ENCODE results near the gene CLEC4D.
"Not testable (repeated sequence)": the region's sequence is repeated elsewhere in the genome, so short reads cannot be mapped to it uniquely, and the experiment has no call there.

Gene CLEC4D

DNA sequence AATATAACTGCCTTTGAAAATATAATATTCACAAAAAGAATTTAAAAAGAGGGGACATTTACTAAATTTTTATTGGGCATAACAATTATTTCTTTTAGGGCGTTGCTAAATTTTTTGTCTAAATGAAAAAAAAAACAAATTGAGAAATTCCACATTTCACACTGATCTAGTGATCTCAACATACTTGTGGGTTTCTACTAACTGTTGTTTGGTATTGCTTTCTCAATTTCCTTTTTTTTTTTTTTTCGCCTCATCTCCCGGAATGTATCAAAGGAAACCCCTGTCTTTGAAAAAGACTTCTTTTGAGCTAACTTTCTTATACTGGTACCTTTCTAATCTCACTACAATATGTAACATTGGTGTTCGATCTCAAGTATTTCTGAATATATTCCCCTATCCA is at the start of gene CLEC4D:
CLEC4D (plus strand) TSS at position 248 of the 400 bp plus-strand sequence. CDS start 230 bp downstream, outside the sequence.
- no peak for DNase-seq (ENCODE audit: low read depth)

DNA sequence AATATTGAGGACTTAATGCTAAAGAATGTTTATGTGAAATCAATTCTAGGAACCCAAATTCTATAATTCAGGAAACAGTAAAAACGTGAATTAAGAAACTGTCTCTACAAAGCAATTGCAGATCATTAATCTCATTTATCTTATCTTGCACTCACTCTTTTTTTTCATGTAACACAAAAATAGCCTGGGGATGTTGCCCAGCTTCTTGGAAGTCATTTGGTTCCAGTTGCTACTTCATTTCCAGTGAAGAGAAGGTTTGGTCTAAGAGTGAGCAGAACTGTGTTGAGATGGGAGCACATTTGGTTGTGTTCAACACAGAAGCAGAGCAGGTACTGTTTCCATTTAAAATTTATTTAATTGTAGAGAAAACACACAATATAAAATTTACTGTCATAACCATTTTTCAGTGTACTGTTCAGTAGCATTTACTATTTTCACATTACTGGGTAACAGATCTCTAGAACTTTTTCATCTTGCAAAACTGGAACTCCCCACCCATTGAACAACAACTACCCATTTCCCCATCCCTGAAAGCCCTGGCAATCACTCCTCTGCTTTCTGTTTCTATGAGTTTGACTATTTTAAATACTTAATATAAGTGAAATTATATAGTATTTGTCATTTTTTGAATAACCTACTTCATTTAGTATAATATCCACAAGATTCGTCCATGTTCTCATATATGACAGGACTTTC is 47.9 kb upstream of the CLEC4D start:
- no peak for DNase-seq (ENCODE audit: low read depth)

DNA sequence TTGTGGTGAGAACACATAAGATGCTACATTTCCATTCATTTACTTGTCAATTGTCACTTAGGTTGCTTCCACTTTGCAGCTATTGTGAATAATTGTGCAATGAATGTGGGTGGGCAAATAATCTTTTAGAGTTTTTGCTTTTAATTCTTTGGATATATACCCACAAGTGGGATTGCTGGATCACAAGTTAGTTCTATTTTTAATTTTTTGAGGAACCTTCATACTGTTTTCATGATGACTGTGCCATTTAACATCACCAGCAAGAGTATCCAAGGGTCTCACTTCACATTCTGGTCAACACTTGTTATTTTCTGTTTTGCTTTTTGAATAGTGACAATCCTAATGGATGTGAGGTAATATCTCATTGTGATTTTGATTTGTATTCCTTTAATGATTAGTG is 47.1 kb upstream of the CLEC4D start:
- DNase-seq (ENCODE audit: low read depth): no peak

DNA sequence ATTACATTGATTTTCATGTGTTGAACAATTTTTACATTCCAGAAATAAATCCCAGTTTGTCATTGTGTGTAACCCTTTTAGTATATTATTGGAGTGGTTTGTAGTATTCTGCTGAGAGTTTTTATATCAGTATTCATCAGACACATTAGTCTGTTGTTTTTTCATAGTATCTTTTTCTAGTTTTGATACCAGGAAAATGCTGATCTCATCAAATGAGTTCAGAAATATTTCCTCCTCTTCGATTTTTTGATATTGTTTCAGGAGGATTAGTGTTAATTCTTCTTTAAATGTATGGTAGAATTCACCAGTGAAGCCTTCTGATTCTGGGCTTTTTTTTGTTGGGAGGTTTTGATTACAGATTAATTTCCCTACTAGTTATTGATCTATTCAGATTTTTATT is 42.2 kb upstream of the CLEC4D start:
- DNase-seq (ENCODE audit: low read depth): no peak

DNA sequence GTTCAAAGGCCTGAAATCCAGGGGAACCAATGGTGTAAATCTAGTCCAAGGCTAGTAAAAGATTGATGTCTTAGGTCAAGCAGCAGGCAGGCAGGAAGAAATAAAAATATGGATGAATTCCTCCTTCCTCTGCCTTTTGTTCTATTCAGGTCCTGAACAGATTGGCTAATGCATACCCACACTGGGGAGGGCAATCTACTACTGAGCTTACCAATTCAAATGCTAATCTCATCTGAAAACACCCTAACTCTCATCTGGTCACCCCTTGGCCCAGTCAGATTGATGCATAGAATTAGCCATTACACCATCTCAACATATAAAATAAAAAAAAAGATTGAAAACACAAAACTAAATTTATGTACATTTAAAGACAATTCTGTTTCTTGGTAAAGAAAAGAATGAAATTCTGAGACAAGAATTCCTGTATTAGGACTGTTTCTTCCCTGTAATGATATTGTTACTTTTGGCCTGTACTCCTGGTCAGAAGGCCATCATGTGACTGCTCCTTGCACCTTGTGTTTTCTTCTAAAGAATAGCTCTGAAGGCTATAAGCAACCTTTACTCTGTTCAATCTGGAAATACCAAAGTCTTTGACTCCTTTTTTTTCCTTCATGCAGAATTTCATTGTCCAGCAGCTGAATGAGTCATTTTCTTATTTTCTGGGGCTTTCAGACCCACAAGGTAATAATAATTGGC is 37.6 kb upstream of the CLEC4D start:
- no peak for DNase-seq (ENCODE audit: low read depth)

DNA sequence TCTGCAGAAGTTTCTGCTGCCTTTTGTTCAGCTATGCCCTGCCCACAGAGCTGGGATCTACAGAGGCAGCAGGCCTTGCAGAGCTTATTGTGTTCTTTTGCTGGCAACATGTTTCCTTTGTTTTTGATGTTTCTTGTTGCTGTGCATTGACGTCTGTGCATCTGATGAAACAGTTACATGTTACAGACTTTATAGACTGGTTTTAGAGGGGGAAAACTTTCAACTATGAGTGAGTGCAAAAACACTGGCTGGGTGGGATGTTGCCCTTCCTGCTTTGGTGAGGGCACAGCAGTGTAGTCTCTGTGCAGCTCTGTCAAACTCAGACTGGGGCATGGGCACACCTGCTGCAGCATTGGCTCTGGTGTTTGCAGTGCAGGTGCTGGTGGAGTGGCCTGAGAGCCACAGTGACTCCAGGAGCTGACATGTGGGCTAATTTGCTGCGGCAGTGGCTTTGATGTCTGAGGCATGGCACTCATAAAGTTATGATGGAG is 30.7 kb upstream of the CLEC4D start:
- no peak for DNase-seq (ENCODE audit: low read depth)

DNA sequence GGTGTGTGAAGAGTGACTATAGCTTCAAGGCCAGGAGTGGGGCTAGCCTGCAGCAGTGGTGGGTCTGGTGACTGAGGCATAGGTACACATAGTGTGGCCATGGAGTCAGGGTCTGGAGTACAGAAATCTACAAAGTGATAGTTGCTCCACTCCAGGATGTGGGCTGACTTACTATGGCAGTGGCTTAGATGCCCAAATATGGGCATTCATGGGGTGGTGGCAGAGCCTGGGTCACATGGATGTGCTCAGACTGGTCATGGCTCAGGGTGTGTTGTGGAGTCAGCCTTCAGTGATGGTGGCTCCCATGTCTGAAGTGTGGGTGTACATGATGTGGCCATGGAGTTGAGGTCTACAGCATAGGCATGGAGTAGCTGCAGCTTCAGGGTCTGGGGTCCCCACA is 30.2 kb upstream of the CLEC4D start:
- DNase-seq (ENCODE audit: low read depth): no peak

DNA sequence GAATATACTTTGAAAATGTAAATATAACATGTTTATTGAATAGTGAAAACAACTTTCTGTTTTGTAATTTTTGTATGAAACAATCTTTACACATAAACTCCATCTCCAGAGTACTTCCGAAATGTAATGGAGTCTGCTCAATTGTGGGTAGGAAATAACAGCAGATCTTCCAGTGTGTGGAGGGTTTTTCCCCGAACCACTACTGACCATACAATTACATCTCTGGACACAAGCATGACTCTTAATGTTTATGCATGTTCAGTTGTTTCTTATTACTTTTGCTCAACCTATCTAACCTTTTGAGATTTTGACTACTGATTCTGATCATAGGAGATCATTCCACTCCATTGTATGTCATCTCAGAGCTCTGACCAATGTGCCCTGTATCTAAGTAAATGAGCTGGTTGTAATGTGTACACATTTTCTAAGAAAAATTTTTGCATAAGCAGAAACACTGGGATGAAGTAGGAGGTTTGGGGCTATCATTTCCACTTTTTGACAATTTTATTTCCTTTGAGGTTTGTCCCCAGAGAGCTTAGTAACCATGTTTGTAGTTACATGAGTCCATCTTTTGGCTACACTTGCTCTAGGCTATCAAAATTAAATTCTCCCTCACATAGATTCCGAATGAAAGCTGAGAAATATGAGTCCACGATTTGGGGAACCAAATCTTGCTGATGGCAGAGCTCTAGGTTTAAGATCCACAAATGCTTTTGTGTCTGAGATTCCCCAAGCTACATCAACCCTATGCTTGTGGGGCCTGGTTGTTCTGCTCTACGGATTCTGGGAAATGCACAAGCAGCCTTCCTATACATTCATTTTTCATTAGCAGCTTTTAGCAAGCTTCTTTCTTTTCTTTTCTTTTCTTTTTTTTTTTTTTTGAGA is 21.4 kb upstream of the CLEC4D start:
- DNase-seq (ENCODE audit: low read depth): no peak

DNA sequence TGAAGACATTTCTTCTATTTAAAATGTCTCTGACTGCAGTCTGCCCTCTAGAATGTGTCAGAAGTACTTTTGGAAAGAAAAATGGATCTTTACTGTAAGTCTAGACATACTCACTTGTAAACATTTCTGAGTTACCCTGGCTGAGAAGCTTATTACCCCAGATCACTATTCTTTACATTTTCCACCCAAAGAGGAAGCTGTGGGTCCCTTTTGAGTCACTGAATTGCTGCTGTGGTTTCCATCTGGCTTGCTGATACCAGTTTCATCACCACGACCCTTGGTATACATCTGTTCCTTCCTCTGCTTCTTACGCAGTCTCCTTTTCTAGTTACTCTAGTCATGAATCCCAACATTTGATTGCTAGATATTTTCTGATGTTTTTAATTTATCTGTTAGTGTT is 20.2 kb upstream of the CLEC4D start:
- peak; percentile 21 for DNase-seq (ENCODE audit: low read depth)

DNA sequence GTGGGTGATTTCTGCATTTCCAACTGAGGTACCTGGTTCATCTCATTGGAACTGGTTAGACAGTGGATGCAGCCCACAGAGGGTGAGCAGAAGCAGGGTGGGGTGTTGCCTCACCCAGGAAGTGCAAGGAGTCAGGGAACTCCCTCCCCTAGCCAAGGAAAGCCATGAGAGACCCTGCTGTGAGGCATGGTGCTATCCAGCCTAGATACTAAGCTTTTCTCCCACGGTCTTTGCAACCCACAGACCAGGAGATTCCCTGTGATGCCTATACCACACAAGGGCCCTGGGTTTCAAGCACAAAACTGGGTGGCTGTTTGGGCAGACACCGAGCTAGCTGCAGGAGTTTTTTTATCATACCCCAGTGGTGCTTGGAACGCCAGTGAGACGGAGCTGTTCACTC is 17.6 kb upstream of the CLEC4D start:
- not testable (repeated sequence) for DNase-seq (ENCODE audit: low read depth)

DNA sequence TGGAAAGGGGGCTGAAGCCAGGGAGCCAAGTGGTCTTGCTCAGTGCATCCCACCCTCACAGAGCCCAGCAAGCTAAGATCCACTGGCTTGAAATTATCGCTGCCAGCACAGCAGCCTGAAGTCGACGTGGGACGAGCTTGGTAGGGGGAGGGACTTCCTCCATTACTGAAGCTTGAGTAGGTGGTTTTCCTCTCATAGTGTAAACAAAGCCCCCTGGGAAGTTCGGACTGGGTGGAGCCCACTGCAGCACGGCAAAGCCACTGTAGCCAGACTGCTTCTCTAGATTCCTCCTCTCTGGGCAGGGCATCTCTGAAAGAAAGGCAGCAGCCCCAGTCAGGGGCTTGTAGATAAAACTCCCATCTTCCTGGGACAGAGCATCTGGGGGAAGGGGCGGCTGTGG is 17.2 kb upstream of the CLEC4D start:
- DNase-seq (ENCODE audit: low read depth): not testable (repeated sequence)

DNA sequence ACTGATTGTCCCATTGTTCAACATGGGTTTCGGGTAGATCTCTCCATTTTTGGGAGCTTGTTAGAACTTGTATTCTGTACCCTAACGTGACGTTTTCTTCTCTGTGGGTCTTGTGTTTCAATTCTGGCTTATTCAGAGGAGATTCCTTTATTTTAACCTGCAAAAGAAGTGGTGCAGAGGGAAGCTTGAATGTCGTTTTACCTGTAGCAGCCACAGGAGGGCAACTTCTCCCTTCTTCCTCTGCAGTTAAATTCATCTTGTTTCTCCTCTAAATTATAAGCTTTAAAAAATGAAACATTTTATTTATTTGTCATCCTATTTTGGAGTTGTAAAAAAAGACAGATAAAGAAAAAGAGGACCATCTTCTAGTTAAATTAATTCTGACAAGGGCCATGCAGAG is 13.7 kb upstream of the CLEC4D start:
- DNase-seq (ENCODE audit: low read depth): no peak

DNA sequence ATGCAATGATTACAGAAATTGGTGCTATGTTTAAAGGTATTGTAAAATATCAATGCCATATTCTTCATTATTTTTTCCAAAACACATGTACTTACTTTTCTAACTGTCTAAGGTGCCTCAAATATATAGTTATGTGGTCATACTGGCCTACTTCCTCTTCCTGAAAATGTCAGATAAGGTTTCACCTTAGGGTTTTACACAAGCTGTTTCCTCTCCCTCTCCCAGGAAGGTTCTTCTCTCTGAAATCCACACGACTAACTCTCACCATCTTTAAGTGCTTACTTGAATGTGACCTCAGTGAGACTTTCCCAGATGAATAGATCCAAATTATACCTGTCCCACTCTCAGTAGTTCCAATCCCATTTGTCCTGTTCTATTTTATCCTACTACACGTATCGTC is 11.6 kb upstream of the CLEC4D start:
- no peak for DNase-seq (ENCODE audit: low read depth)

DNA sequence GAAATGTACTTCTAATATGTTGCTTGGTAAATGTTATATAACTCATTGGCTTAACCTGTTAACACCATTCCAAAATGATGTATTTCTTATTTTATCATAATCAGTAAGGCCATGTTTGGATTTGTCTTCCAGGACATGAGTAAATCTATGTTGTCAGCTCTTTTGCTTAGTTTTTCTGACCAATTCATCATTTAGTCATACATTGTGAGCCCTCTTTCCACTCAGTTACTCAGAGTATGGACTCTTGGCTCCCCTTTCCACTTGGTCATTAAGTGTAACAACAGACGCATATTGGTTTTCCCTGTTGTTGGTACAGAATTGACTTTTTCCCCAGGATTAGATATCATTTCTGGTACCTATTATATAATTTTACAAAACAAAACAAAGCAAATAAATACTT is 9.0 kb upstream of the CLEC4D start:
- no peak for DNase-seq (ENCODE audit: low read depth)

DNA sequence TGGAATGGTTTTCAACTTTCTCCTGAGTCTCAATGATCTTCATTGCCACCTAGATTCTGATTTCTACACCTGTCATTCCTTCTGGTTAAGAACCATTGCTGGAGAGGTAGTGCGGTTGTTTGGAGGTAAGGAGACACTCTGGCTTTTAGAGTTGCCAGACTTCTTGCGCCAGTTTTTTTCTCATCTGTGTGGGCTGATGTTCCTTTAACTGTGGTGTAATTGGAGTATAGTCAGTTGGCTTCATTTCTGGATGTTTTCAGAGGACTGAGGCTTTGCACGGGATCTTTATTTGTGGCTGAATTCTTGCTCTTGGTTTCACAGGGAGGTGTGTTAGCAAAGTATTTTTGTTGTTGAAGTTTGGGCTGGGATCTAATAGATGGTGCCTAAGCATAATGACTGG is 5.7 kb upstream of the CLEC4D start:
- DNase-seq (ENCODE audit: low read depth): no peak

DNA sequence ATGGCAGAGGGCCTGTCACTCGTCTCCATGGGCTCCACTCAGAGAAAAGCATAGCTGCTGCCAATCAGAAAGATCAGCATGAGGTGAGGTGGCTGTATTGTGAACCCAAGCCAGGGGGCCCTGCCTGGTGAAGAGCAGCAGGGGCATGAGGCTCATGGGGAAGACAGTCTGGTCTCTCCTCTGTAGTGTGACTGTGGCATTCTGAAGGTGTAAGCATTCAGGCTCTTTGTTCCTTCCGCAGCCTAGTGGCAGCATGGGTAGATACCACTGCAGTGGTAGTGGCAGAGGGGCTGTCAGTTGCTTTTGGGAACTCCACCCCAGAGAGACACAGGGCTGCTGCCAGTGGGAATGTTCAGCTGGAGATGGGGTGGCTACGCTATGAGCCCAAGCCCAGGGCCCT is 5.1 kb upstream of the CLEC4D start:
- no peak for DNase-seq (ENCODE audit: low read depth)

DNA sequence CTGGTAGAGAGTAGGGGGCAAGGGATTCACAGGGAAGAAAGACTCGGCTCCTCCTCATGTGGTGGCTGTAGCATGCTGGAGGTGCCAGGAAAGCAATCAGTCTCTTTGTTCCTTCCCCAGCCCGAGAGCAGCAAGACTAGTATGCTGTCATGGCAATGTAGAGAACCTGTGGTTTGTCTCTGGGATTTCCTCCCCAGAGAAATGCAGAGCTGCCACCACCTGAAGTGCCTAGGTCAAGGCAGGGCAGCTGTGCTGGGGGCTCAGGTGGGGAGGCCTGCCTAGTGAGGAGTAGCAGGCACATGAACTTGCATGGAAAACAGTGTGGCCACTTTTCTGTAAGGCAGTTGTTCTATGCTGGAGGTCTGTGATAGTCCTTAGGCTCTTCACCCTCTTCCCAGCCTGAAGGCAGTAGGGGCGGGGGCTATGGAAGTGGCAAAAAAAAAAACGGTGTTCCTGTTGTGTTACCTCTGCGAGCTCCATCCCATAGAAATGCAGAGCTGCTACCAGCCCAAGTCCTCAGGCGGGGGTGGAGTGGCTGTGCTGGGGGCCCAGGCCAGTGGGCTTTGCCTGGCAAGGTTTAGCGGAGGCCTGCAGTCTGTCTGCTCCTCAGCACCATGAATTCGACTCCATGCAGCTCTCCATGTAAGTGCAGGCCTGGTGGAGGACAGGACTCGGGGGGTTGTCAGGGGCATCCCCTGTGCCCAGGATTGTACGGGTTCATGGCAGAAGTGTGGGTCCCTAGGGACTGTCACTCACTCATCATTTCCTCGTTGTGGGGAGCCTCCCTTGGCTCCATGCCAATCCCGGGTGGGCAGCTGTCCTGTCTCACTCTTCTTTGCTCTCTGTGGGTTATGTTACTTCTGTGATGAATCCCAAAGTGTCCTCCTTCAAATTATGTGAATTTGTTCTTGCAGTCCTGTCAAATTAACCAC is 4.1 kb upstream of the CLEC4D start:
- no peak for DNase-seq (ENCODE audit: low read depth)

DNA sequence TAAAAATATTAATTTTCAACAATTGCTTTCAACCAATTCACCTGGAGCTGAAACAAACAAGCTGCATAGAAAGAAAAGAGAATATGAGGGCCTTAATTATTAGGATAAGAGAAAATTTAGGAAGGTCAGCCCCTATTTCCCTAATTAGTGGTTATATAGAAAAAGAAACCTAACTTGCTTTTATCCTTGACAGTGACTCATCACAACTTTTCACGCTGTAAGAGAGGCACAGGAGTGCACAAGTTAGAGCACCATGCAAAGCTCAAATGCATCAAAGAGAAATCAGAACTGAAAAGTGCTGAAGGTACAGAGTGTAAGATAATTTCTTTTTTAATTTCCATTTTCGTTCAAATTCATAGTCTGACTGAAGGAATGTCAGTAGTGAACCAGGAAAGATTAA is 4.7 kb downstream of the CLEC4D start:
- DNase-seq (ENCODE audit: low read depth): no peak

DNA sequence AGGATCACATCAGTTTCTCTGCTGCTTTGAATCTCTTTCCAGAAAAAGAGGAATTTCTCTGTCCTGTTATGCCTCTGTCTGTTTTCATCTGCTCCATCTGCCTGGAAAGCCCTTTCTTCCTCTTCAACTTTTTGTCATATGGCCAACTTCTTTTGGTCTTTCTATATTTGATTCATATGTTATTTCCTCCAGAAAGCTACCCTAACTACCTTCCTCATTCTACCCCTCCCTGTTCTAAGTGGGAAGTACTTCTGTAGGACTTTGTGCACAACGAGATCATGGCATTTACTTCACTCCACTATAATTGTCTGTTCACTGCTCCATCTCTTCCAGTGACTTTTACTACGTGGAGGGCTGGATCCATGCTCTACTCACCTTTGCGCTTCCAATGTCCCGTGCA is 5.9 kb downstream of the CLEC4D start:
- no peak for DNase-seq (ENCODE audit: low read depth)

DNA sequence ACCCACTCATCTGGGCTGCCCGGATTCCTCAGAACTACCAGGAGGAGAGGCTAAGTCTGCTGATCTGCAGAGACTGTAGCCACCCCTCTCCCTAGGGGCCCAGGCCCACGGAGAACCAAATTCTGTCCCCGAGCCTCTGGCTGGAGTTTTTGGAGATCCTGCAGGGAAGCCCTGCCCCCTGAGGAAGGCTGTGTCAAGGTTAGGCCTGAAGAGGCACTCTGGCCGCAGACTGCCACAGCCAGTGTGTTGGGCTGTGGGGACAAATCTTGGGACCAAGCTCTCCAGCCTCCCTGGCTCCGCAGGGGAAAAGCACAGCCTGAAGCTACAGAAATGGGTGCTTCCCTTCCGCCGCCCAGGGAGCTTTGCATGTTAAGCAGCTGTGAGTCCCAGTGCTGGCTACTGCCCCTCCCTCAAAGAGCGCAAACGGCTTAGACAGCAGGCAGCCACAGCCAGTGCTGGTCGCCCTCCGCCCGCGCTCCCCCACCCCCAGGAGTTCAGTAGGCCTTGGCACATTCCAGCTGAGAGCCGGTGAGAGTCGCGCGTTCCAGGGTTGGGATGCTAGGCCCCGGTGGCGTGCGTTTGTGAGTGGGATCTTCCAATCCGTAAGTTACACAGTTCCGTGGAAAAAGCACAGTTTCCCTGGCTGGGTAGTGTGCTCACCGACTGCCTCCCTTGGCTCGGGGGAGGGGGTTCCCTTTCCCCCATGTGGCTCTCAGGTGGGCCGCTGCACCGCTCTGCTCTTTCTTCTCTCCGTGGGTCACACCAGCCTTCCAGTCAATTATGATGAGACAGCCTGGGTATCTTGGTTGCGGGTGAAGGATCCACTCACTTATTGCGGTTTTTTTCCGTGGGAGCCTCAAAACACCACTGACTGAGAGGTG is 14.2 kb downstream of the CLEC4D start:
- no peak for DNase-seq (ENCODE audit: low read depth)

DNA sequence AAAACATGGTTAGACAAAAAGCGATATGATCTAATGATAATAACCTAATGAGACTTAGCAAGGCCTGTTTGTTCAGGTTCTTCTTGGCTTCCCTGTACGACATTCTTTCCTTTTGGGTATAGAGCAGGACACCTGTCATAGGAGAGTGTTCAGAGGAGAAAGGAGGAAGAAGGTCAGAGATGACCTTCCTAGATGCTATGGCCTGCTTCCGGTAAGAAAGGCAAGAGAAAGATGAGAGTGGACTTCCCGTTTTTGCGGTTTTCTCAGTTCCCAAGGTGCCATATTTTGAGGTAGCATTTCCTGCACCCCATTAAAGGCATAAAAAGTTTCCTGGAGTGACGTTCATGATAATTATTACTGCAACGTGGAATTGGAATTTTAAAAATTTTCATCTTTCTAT is 18.7 kb downstream of the CLEC4D start:
- DNase-seq (ENCODE audit: low read depth): no peak

Data from activated gamma-delta T cell treated with anti-CD3 and anti-CD28 coated beads, Interleukin-2, amount 50 U/mL, for 16 hours (primary cell).